HFF-Myc (cell line): ENCODE measurements around the gene STOML1.
"Not testable (repeated sequence)": the region's sequence is repeated elsewhere in the genome, so short reads cannot be mapped to it uniquely, and the experiment has no call there.

Experiments used
- DNase-seq: peaks from one replicate; pipeline ENCODE4 v3.0.0-alpha.2; 2011; ENCODE audit warnings: low read depth; ENCODE audit errors: extremely low read depth
- H3K4me3 ChIP-seq: replicated peaks from 2 replicates; pipeline ENCODE4 v1.5.1; 2011; ENCODE audit warnings: low read depth, mild to moderate bottlenecking, control low read depth, low read length
- CTCF ChIP-seq: IDR thresholded peaks from 2 replicates; pipeline ENCODE4 v1.5.1; 2012; ENCODE audit warnings: mild to moderate bottlenecking, low read depth, low read length, control low read depth; ENCODE audit errors: missing control alignments

Gene STOML1

DNA sequence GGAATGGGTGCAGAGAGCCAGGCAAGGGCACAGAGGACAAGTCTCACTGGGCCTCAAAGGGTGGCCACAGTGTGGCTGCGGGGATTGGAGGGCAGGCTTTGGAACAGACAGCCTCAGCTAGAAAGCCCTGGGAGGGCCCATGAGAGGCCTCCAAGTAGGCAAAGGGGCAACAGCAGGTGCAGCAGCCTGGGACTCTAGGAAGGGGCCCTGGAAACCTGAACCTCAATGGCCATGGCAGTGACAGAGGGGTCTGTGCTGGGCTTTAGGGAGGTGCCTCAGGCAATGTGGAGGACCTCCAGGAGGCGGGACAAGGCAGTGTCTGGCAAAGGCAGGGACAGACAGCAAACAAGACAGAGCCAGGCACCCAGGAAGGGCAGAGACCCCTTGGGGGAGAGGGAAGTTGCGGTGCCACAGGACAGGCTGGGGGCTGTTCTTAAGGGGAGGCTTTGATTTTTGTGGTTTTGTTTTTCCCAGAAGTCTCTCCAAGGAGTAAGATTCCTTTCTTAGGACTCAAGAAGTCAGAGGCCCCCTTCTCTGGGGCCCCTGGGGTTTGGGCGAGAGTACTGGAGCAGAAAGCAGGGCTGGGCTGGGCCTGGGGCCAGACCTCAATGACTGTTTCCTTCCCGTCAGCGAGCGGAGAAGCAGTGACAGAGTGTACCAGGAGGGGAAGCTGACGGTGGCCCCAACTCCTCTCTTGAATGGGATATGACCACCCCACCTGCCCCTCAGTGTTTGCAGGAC is 9.7 kb downstream of the STOML1 start:
- H3K4me3 ChIP-seq, result no peak overlapping the region
- TF ChIP-seq CTCF, result no peak
- peak; percentile 37 for DNase-seq

- no peak for DNase-seq
- no peak overlapping the region for H3K4me3 ChIP-seq
- TF ChIP-seq CTCF, result no peak
These were observed 10.3 kb downstream of the STOML1 start for GRCh38 chr15:73981761-73982221.

GRCh38 chr15:73979636-73980035 is 12.5 kb downstream of the STOML1 start:
- DNase-seq, result no peak
- no peak for TF ChIP-seq CTCF

DNA sequence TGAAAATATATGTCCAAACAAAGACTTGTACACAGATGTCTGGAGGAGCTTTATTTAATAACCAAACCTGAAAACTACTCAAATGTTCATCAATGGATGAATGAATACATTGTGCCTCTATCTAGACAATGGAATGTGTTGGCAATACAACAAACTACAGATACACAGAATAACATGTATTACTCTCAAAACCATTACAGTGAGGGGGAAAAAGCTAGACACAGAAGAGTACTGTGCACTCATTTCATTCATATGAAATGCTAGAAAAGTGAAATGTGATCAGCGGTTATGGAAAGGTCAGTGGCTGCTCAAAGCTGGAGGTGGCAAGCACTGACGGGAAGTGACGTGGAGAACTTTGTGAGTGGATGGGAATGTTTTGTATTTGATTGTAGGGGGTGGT is 13.2 kb downstream of the STOML1 start:
- no peak for DNase-seq
- no peak overlapping the region for H3K4me3 ChIP-seq
- TF ChIP-seq CTCF, result no peak

More at GRCh38 chr15:73979636-73980035, 12.5 kb downstream of the STOML1 start:
- H3K4me3 ChIP-seq, result no peak overlapping the region

GRCh38 chr15:73975440-73976125 is 16.5 kb downstream of the STOML1 start:
- H3K4me3 ChIP-seq, DNase-seq: not testable (repeated sequence)

GRCh38 chr15:73973683-73974200 is 18.4 kb downstream of the STOML1 start:
- not testable (repeated sequence) for H3K4me3 ChIP-seq, DNase-seq

- DNase-seq, result peak; percentile 65
- no peak overlapping the region for H3K4me3 ChIP-seq
- TF ChIP-seq CTCF, result peak; percentile 89
These were observed 19.0 kb downstream of the STOML1 start for GRCh38 chr15:73972984-73973682.
